ENCODE results near the gene ABLIM3.

DNA sequence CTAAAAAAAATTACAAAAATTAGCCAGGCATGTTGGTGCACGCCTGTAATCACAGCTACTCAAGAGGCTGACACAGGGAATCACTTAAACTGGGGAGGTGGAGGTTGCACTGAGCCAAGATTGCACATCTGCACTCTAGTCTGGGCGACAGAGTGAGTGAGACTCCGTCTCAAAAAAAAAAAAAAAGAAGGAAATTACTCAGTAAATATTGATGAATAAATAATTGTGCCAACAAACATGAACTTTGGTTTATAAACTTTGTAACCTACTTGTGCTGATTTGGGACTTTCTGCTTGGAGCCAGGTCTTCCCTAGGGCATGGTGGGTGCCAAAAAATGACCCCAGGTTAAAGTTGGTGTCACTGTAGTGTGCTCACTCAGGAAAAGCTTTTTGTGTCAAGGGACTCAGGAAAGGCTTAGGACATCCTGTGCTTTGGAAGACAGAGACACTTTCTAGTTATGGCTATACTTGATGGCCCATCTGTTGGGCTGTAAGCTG, 19.0 kb downstream of the ABLIM3 start:
- TF ChIP-seq GATA2 (IDR thresholded peaks at IDR 0.05; ENCODE audit: low read depth, low read length): no peak
- no peak for TF ChIP-seq GATA3 (IDR thresholded peaks at IDR 0.05; ENCODE audit: low read depth, low read length)

Data from SH-SY5Y (cell line).